GM21529 (cell line): ENCODE results near the gene PICK1.
"Not testable (repeated sequence)": the region's sequence is repeated elsewhere in the genome, so short reads cannot be mapped to it uniquely, and the experiment has no call there.

Experiments
- ATAC-seq: cut with Tn5 transposase; IDR thresholded peaks from one replicate; pipeline ENCODE4 v1.9.1; 2021; ENCODE audit not compliant: unreplicated experiment

Gene PICK1

DNA sequence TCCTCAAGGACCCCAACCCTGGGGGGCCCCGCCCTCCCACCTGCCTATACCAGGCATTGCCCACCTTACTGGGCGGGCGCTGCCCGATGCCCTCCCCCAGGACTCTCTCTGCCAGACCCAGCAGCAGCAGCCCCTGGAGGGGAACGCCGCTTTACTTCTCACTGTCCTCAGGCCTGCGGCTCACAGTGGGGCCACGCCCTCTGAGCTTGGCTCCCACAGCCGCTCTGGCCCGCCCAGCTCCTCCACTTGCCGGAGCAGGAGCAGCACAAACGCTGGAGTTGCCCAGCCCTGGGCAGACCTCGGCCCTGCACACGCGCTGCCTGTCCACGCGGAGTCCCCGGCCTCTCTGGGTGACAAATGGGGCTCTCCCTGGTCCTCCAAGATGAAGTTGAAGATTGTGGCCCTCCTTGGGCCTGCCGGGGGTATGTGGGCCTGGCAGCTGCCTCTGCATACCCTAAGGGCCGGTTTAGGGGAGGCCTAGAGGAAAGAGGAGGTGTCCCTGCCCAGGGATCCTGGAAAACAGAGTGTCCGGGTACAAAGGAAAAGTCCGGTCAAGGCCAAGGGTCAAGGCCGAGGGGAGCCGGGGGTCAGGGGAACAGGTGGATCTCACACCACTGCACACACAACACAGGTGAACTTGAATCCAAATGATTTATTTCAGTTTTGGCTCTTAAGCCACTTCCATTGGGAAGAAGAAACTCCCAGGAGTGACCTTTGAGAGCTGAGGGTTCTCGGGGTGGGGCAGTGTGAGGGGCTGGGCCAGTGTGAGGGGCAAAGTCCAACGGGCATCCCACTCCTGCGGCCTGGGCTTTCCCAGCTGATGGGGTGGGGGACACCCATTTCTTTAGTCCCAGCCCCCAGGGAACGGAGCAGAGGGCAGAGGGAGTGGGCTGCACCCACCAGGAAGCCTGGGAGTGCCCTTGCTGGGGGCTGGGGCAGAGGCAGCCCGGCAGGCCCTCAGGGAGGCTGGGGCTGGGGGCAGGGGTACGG is 54.0 kb downstream of the PICK1 start:
- ATAC-seq, result no peak

DNA sequence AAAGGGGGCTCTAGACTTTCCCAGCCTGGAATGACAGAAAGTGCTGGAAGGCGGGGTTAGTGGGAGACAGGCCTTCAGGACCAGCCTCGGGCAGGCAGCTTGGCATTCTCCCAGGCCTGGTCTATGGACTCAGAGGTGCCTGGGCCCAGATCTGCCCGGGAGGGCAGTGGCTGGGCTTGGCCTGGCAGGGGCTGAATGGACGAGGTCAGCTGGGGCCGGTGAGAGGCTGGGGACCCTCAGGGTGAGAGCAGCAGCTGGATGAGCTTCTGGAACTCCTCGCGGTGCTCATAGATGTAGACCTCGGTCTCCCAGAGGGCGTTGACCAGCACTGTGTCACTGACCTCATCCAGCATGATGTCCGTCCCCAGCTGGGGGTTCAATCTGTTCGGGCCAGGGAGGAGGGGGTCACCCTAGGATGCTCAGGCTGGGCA is 54.7 kb downstream of the PICK1 start:
- no peak for ATAC-seq

GRCh38 chr22:38112381-38112780 is 55.2 kb downstream of the PICK1 start:
- no peak for ATAC-seq

DNA sequence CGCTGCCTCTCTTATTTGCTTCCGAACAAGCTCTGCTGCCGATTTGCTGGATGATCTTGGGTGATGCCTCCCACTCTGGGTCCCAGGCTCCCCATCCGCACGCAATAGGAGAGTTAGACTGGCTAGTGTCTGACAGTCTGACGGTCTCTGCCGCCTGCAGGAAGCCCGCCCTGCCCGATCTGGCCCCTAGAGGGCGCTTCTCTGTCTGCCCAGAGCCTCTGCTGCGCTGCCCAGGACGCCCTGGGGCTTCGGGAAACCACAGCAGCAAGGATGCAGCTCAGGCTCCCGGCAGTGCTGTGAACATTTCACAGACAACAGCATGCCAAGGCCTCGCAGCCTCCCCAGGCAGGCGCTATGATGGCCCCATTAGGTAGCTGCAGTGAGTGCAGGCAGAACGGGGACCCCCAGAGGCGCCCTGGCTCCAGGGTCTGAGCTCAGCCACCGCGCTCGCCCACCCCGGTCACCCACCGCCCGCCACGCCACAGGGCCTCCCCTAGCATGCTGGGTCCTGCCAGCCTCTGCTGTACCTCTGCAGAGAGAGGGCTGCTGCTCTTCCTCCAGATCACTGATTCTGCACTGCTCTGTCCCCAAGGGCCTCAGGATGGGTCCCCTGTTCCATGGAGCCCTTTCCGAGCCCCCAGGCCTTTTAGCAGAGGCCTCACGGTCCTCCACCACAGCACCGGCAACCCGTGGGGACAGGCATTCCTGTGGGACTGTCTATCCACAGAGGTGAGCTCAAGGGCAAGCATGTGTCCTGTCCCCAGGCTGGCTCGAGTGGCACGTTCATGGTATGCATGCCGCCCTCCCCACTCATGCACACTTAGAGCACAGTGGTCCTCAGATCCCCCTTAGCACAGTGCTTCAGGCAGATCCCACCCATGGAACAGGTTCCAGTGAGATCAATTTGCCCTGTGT is 57.5 kb downstream of the PICK1 start:
- no peak for ATAC-seq

GRCh38 chr22:38115423-38116205 is 58.4 kb downstream of the PICK1 start:
- ATAC-seq, result no peak

DNA sequence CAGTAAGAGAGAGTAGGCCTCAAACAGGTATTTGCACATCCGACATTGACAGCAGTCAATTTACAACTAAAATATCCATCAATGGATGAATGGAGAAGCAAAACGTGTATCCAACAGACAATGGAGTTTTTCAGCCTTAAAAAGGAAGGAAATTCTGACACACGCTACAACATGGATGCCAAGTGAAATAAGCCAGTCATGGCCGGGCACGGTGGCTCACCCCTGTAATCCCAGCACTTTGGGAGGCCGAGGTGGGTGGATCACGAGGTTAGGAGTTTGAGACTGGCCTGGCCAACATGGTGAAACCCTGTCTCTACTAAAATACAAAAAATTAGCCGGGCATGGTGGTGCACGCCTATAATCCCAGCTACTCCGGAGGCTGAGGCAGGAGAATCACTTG is 60.4 kb downstream of the PICK1 start:
- ATAC-seq, result not testable (repeated sequence)

- no peak for ATAC-seq
Measured at GRCh38 chr22:38118182-38118581, 61.0 kb downstream of the PICK1 start.

- not testable (repeated sequence) for ATAC-seq
Measured at GRCh38 chr22:38118747-38119146, 61.5 kb downstream of the PICK1 start.

DNA sequence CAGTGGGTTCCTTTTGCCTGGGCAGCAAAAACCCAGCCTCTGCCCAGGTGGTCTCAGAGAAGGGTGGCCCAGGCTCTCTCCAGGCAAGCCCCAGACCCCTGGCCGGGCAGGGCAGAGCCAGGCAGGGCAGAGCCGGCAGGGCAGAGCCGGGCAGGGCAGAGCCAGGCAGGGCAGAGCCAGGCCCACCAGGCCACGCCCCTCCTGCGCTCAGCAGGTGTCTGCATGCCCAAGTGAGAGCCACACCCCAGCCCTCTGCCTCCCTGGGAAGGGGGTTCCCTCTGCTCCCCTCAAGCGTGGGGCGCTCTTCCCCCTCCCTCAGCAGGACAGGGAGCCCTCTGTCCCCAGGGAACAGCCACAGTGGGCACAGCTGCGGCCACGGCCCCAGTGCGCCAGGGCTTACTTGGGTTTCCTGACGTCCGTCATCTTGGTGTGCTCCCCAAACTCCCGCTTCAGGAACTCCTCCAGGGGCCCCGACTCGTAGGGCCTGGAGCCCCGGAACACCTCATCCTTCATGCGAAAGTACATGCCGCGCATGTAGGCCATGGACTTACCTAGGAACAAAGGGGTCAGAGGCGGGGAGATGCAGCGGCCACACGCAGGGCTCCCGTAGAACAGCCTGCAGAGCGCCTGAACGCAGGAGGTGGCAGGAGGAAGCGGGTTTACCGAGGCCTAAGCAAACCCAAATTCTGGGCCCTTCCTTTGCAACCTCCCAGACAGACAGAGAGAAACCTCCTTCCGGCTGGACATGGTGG is 63.3 kb downstream of the PICK1 start:
- ATAC-seq, result no peak

DNA sequence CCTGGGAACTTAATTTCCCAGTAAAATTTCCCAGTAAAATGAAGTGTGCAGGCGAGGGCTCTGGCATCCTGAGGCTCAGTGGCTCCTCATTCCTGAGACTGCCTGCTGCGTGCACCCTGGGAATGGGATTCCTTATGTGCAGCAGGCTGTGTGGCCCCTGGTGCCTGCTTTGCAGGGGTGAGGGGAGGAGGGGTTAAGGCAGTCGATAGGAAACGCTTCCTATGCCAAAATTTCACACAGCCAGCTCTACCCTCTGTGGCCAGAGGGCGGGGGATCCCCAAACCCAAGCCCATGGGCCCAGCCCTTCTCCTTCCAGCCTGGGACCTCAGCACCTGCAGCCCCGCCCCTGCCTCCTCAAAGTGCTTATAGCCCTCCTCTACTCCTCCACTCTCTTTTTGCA is 65.4 kb downstream of the PICK1 start:
- no peak for ATAC-seq

- ATAC-seq, result no peak
Measured at GRCh38 chr22:38124236-38124974, 67.2 kb downstream of the PICK1 start.

- ATAC-seq, result no peak
Measured at GRCh38 chr22:38125038-38125610, 67.9 kb downstream of the PICK1 start.
